ENCODE measurements around the gene ITPR3. TPM values are rescaled to one million over a fixed set of nuclear protein-coding genes. Genes with fewer than 3 reads are reported as not detected.

Gene ITPR3
- total RNA-seq, 4 donors from 2014 or later = 174 to 206 (median 199) TPM

DNA sequence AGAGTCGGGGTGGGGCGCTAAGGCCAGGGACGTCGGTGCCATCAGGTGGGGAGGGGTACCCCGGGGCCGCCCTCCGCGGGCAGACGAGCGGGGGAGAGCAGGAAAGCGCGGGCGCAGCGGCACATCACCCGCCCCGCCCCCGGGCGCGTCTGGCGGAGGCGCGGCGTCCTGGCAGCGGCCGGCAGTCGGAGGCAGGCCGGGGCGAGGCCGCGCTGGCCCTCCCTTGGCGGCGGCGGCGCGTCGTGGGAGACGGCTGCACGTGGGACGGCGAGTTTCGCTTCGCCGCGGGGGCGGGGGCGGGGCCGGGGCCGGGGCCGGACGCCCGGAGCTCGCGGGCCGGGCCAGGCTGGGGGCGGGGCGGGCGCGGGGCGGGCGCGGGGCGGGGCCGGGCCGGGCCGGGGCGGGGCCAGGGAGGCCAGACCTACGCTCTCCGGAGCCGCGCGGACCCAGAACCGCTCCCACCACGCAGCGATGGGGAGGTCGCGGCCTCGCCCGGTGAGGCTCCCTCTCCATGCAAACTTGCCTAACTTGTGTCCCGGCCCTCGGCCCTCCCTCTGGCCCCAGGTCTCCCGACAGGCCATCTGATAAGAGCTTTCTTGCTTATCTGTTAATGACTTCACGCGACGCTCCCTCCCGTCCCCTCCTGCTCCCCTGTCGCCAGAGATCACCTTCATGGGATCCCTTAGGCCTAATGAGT is 12.5 kb downstream of the ITPR3 start:
- DNase-seq (ENCODE audit: low spot score in 2 of 2) = peak in 1 of 2 donors; percentile 85
- H3K27ac ChIP-seq = peak overlapping the region; percentile 85
- 2% methylated on average over 11 of the region's 86 CpGs for WGBS
- H3K27me3 ChIP-seq = no peaks in the 10 kb centered on the region
- no peaks in the 10 kb centered on the region for H3K9me3 ChIP-seq
- TF ChIP-seq POLR2AphosphoS5 (IDR thresholded peaks at IDR 0.05) (no peak), EP300 (IDR thresholded peaks at IDR 0.05) (no peak), POLR2A (IDR thresholded peaks at IDR 0.05) (no peak)
- TF ChIP-seq, protein P1, sequence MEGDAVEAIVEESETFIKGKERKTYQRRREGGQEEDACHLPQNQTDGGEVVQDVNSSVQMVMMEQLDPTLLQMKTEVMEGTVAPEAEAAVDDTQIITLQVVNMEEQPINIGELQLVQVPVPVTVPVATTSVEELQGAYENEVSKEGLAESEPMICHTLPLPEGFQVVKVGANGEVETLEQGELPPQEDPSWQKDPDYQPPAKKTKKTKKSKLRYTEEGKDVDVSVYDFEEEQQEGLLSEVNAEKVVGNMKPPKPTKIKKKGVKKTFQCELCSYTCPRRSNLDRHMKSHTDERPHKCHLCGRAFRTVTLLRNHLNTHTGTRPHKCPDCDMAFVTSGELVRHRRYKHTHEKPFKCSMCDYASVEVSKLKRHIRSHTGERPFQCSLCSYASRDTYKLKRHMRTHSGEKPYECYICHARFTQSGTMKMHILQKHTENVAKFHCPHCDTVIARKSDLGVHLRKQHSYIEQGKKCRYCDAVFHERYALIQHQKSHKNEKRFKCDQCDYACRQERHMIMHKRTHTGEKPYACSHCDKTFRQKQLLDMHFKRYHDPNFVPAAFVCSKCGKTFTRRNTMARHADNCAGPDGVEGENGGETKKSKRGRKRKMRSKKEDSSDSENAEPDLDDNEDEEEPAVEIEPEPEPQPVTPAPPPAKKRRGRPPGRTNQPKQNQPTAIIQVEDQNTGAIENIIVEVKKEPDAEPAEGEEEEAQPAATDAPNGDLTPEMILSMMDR (IDR thresholded peaks at IDR 0.05) = no peak
- H3K36me3 ChIP-seq = no peaks in the 10 kb centered on the region
- peak overlapping the region; percentile 52 for H3K4me3 ChIP-seq
- H3K4me1 ChIP-seq = peaks cover 59% of the 10 kb centered on the region

DNA sequence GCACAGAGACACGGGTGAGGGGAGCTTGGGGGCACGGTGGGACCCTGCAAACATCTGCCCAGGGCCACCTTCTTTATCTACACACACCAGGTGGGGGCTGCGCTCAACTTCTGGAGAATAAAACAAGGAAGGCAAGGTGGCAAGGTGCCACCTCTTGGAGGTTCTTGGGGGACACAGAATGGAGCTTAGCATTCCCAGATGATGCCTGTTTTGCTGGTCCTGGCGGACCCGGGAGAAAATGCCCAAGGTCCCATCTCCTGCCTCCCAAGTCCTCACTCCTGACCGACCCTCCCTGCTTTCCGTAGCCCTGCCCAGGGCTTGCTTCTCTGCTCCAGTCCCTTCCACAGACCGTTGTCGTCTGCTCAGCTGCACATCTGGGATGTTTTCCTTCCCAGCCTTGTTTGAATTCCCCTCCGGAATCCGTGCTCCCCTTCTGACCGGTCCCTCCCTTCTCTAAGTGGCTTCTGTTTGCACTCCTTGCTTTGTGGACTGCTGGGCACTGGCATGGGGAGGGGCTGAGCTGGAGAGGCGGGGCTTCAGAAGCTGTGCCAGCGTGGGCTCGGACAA is 13.1 kb downstream of the ITPR3 start:
- TF ChIP-seq POLR2AphosphoS5 (IDR thresholded peaks at IDR 0.05) (no peak), EP300 (IDR thresholded peaks at IDR 0.05) (no peak), POLR2A (IDR thresholded peaks at IDR 0.05) (no peak)
- TF ChIP-seq, protein P1 (IDR thresholded peaks at IDR 0.05) = no peak
- WGBS = 10% methylated on average over 13 of the region's 15 CpGs
- DNase-seq (ENCODE audit: low spot score in 2 of 2) = no peak
- Histone ChIP-seq H3K27me3 (no peaks in the 10 kb centered on the region), H3K27ac (no peak overlapping the region), H3K4me1 (peaks cover 55% of the 10 kb centered on the region), H3K4me3 (peak overlapping the region; percentile 52), H3K9me3 (no peaks in the 10 kb centered on the region), H3K36me3 (no peaks in the 10 kb centered on the region)

DNA sequence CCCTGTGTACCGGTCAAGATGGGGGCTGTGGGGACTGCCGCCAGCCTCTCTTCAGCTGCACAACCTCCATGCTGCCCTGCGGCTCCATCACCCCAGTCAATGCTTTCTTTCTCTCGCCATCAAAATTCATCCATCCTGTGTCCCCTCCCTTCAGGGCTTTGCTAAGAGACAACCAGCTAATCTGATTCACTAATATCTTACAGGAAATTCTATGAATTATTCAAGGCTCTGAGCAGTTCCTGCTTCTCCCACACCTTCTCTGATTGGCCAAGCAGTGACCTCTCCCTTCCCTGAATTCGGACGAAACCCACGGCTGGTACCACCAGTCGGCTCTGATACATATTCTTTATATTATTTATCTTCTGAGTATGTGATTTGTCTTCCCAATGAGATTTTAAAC is 13.8 kb downstream of the ITPR3 start:
- Histone ChIP-seq H3K27me3 (no peaks in the 10 kb centered on the region), H3K4me3 (no peak overlapping the region), H3K36me3 (no peaks in the 10 kb centered on the region), H3K9me3 (no peaks in the 10 kb centered on the region), H3K27ac (no peak overlapping the region), H3K4me1 (peaks cover 48% of the 10 kb centered on the region)
- no peak for DNase-seq (ENCODE audit: low spot score in 2 of 2)
- TF ChIP-seq POLR2A (IDR thresholded peaks at IDR 0.05) = no peak
- TF ChIP-seq, protein P1 (IDR thresholded peaks at IDR 0.05) = no peak
- no peak for TF ChIP-seq EP300 (IDR thresholded peaks at IDR 0.05)
- no peak for TF ChIP-seq POLR2AphosphoS5 (IDR thresholded peaks at IDR 0.05)
- 77% methylated on average over 8 of the region's 8 CpGs for WGBS

GRCh38 chr6:33636655-33637054 is 15.5 kb downstream of the ITPR3 start:
- no peak for DNase-seq (ENCODE audit: low spot score in 2 of 2)
- 93% methylated on average over 11 of the region's 11 CpGs for WGBS
- no peaks in the 10 kb centered on the region for H3K27me3 ChIP-seq
- no peak overlapping the region for H3K27ac ChIP-seq
- H3K36me3 ChIP-seq = no peaks in the 10 kb centered on the region
- H3K4me1 ChIP-seq = peaks cover 46% of the 10 kb centered on the region
- H3K9me3 ChIP-seq = no peaks in the 10 kb centered on the region
- no peak for TF ChIP-seq POLR2AphosphoS5 (IDR thresholded peaks at IDR 0.05)
- TF ChIP-seq EP300 (IDR thresholded peaks at IDR 0.05) = no peak
- TF ChIP-seq, protein P1 (IDR thresholded peaks at IDR 0.05) = no peak
- no peak for TF ChIP-seq POLR2A (IDR thresholded peaks at IDR 0.05)
- no peak overlapping the region for H3K4me3 ChIP-seq

- Histone ChIP-seq H3K9me3 (no peaks in the 10 kb centered on the region), H3K4me3 (no peak overlapping the region), H3K4me1 (peaks cover 46% of the 10 kb centered on the region), H3K27me3 (no peaks in the 10 kb centered on the region), H3K36me3 (no peaks in the 10 kb centered on the region), H3K27ac (no peak overlapping the region)
- DNase-seq (ENCODE audit: low spot score in 2 of 2) = no peak
- TF ChIP-seq POLR2AphosphoS5 (IDR thresholded peaks at IDR 0.05) (no peak), POLR2A (IDR thresholded peaks at IDR 0.05) (no peak), EP300 (IDR thresholded peaks at IDR 0.05) (no peak)
- TF ChIP-seq, protein P1 (IDR thresholded peaks at IDR 0.05) = no peak
- 55% methylated on average over 3 of the region's 3 CpGs for WGBS
These were observed 17.4 kb downstream of the ITPR3 start for GRCh38 chr6:33638556-33638955.

Measured in suprapubic skin (tissue), 4 donors.